H1 (cell line): ENCODE results near the gene PPRC1. TPM values are rescaled to one million over a fixed set of nuclear protein-coding genes. Genes with fewer than 3 reads are reported as not detected.
"Not testable (repeated sequence)": the region's sequence is repeated elsewhere in the genome, so short reads cannot be mapped to it uniquely, and the experiment has no call there.

Experiments
- CTCF ChIA-PET: fragments of 300-600 bp; sonication (Branson Sonifier 250); formaldehyde crosslinking; loops from one replicate; lab custom pipeline; 2021; ENCODE audit not compliant: partially characterized antibody; lab: Charles Lee
- POLR2A ChIA-PET: fragments of 300-600 bp; sonication (Branson Sonifier 250); formaldehyde crosslinking; loops from one replicate; lab custom pipeline; 2021; ENCODE audit warnings: inconsistent platforms; ENCODE audit not compliant: partially characterized antibody; lab: Charles Lee
- DNase-seq, 2 experiments: peaks; one replicate each; pipeline versions ENCODE4 v3.0.0 to v3.0.0-alpha.2; 2010 to 2022; ENCODE audit warnings: low spot score in 2 of 2, low read depth in 1 of 2, mixed read lengths in 1 of 2
- FAIRE-seq: peaks from 2 replicates; lab custom pipeline; 2011; peaks lifted over from hg19 to GRCh38; lab: Jason Lieb, UNC
- H2AFZ ChIP-seq: 2 replicates; pipeline ENCODE4 v1.8.1; 2012; ENCODE audit warnings: low read length, inconsistent platforms
- H2AK5ac ChIP-seq: 2 replicates; pipeline ENCODE4 v1.6.1; 2013; ENCODE audit warnings: low read depth, low read length
- H2BK120ac ChIP-seq: replicated peaks from 2 replicates; pipeline ENCODE3; 2013; ENCODE audit warnings: low read depth, low read length, inconsistent platforms
- H2BK12ac ChIP-seq: 2 replicates; pipeline ENCODE4 v1.6.1; 2013; ENCODE audit warnings: low read depth, low read length
- H2BK15ac ChIP-seq: 2 replicates; pipeline ENCODE4 v1.6.1; 2013; ENCODE audit warnings: low read length
- H2BK20ac ChIP-seq: 2 replicates; pipeline ENCODE4 v1.6.1; 2013; ENCODE audit warnings: low read length
- H2BK5ac ChIP-seq: 2 replicates; pipeline ENCODE4 v1.6.1; 2013; ENCODE audit warnings: low read depth, low read length
- H3K14ac ChIP-seq: 2 replicates; pipeline ENCODE4 v1.6.1; 2013; ENCODE audit warnings: inconsistent platforms; ENCODE audit not compliant: insufficient read length
- H3K18ac ChIP-seq: 2 replicates; pipeline ENCODE4 v1.6.1; 2013; ENCODE audit warnings: low read length; ENCODE audit errors: extremely low read depth
- H3K23ac ChIP-seq: 2 replicates; pipeline ENCODE4 v1.6.1; 2013; ENCODE audit warnings: inconsistent platforms; ENCODE audit not compliant: insufficient read length
- H3K23me2 ChIP-seq: 2 replicates; pipeline ENCODE4 v1.6.1; 2013; ENCODE audit warnings: low read depth, low read length
- H3K27ac ChIP-seq: 2 replicates; pipeline ENCODE4 v1.6.1; 2011; ENCODE audit warnings: low read depth, low read length, inconsistent platforms
- H3K27me3 ChIP-seq, 4 experiments: replicated peaks in 1 of 4; 1 replicate in 1 of 4; 2 replicates in 3 of 4; pipeline versions ENCODE4 v1.6.1 to v1.8.1; 2011 to 2013; ENCODE audit warnings: low read length in 3 of 4, mild to moderate bottlenecking in 3 of 4, inconsistent platforms in 2 of 4, mixed read lengths in 2 of 4, moderate library complexity in 1 of 4; ENCODE audit not compliant: control insufficient read depth in 3 of 4, insufficient read depth in 3 of 4; ENCODE audit errors: extremely low read depth in 1 of 4
- H3K36me3 ChIP-seq, 4 experiments: 2 replicates each; pipeline versions ENCODE4 v1.6.1 to v1.8.1; 2011 to 2013; ENCODE audit warnings: mild to moderate bottlenecking in 4 of 4, low read length in 3 of 4, moderate library complexity in 2 of 4, control low read depth in 1 of 4, inconsistent platforms in 1 of 4; ENCODE audit not compliant: insufficient read depth in 4 of 4, control insufficient read depth in 2 of 4
- H3K4ac ChIP-seq: replicated peaks from 2 replicates; pipeline ENCODE3; 2013; ENCODE audit warnings: low read length, low read depth, mixed read lengths, inconsistent platforms; ENCODE audit not compliant: insufficient read length
- H3K4me1 ChIP-seq, 4 experiments: replicated peaks in 1 of 4; 1 replicate in 1 of 4; 2 replicates in 3 of 4; pipeline versions ENCODE4 v1.6.1 to v1.8.1; 2011 to 2013; ENCODE audit warnings: low read length in 3 of 4, inconsistent platforms in 2 of 4, mixed read lengths in 1 of 4; ENCODE audit not compliant: insufficient read depth in 4 of 4, control insufficient read depth in 3 of 4
- H3K4me2 ChIP-seq, 2 experiments: 2 replicates each; pipeline versions ENCODE4 v1.6.1 to v1.8.1; 2011 to 2013; ENCODE audit warnings: low read depth in 2 of 2, low read length in 2 of 2, control low read depth in 1 of 2, inconsistent platforms in 1 of 2, mild to moderate bottlenecking in 1 of 2; ENCODE audit not compliant: insufficient read depth in 1 of 2
- H3K4me3 ChIP-seq, 4 experiments: fragments of 200-600, 300-600 bp in 1 of 4; sonication (generic), shearing (Covaris generic), sonication (Bioruptor Twin) in 1 of 4; 2 replicates each; pipeline versions ENCODE4 v1.5.1 to v1.8.1; 2011 to 2016; ENCODE audit warnings: low read length in 4 of 4, low read depth in 3 of 4, control low read depth in 2 of 4, inconsistent platforms in 2 of 4, mild to moderate bottlenecking in 2 of 4, mixed read lengths in 1 of 4, moderate library complexity in 1 of 4; ENCODE audit not compliant: insufficient read depth in 2 of 4; ENCODE audit errors: extremely low read depth in 1 of 4
- H3K56ac ChIP-seq: replicated peaks from 2 replicates; pipeline ENCODE3; 2013; ENCODE audit warnings: low read depth, mild to moderate bottlenecking, mixed read lengths, low read length, inconsistent platforms; ENCODE audit not compliant: insufficient read length
- H3K79me1 ChIP-seq: 2 replicates; pipeline ENCODE4 v1.6.1; 2013; ENCODE audit warnings: low read depth, low read length, control low read depth
- H3K79me2 ChIP-seq, 2 experiments: 2 replicates each; pipeline versions ENCODE4 v1.6.1 to v1.8.1; 2012 to 2013; ENCODE audit warnings: low read length in 2 of 2, mild to moderate bottlenecking in 2 of 2, inconsistent platforms in 1 of 2; ENCODE audit not compliant: insufficient read depth in 2 of 2, control insufficient read depth in 1 of 2
- H3K9ac ChIP-seq, 4 experiments: replicated peaks in 1 of 4; 1 replicate in 1 of 4; 2 replicates in 3 of 4; pipeline versions ENCODE4 v1.6.1 to v1.8.1; 2011 to 2013; ENCODE audit warnings: low read depth in 3 of 4, low read length in 3 of 4, control low read depth in 2 of 4, mild to moderate bottlenecking in 2 of 4, moderate library complexity in 2 of 4, inconsistent platforms in 1 of 4; ENCODE audit errors: extremely low read depth in 1 of 4
- H3K9me3 ChIP-seq, 2 experiments: 2 replicates each; pipeline versions ENCODE4 v1.6.1 to v1.8.1; 2012 to 2013; ENCODE audit warnings: mild to moderate bottlenecking in 2 of 2, moderate library complexity in 2 of 2, control low read depth in 1 of 2, inconsistent platforms in 1 of 2, low read depth in 1 of 2, low read length in 1 of 2, mixed read lengths in 1 of 2; ENCODE audit not compliant: insufficient read depth in 2 of 2
- H4K20me1 ChIP-seq, 2 experiments: replicated peaks in 1 of 2; 2 replicates each; pipeline versions ENCODE3 to v1.8.1; 2011 to 2013; ENCODE audit warnings: inconsistent platforms in 2 of 2, low read length in 2 of 2, mild to moderate bottlenecking in 1 of 2; ENCODE audit not compliant: insufficient read depth in 2 of 2, control insufficient read depth in 1 of 2
- H4K5ac ChIP-seq: 2 replicates; pipeline ENCODE4 v1.6.1; 2013; ENCODE audit warnings: low read length, low read depth, mixed read lengths, inconsistent platforms; ENCODE audit not compliant: insufficient read length
- H4K8ac ChIP-seq: 2 replicates; pipeline ENCODE4 v1.8.0; 2013; ENCODE audit warnings: mild to moderate bottlenecking, moderate library complexity, low read length, inconsistent platforms; ENCODE audit not compliant: insufficient read depth; ENCODE audit errors: extremely low read depth
- H4K91ac ChIP-seq: replicated peaks from 2 replicates; pipeline ENCODE3; 2013; ENCODE audit warnings: low read length, mixed read lengths, inconsistent platforms; ENCODE audit not compliant: insufficient read length
- WGBS, 2 experiments: shearing (Covaris generic) in 1 of 2; methylation state at CpG; one replicate each; pipeline versions ENCODE4 v1.1.6 to v1.1.7; 2013 to 2015; ENCODE audit warnings: low lambda C conversion rate in 2 of 2, mixed read lengths in 2 of 2, inconsistent platforms in 1 of 2, low coverage in 1 of 2, missing lambda C conversion rate in 1 of 2; ENCODE audit not compliant: insufficient replicate concordance in 2 of 2, insufficient coverage in 1 of 2, insufficient read length in 1 of 2; ENCODE audit errors: extremely low coverage in 1 of 2, missing lambda C conversion rate in 1 of 2; 5-methylcytosine and 5-hydroxymethylcytosine counted together
- polyA plus RNA-seq, 7 experiments: library from polyadenylated mRNA; depleted of rRNA in 3 of 7; stranded (reverse) in 5 of 7; unstranded in 2 of 7; fragments of >200 nt in 5 of 7; fragments of 200-250 nt in 2 of 7; gene quantifications; 1 replicate in 5 of 7; 2 replicates in 1 of 7; 4 replicates in 1 of 7; pipeline versions ENCODE4 v1.2.1 to v1.2.3, GENCODE V29; 2011 to 2013; ENCODE audit warnings: missing spikeins in 2 of 7, mixed read lengths in 2 of 7
- total RNA-seq: library from RNA; stranded (reverse); fragmentation: NEBNext Ultra II Directional; extraction: Animal tissue kit (Norgen Biotek cat#: 25700); gene quantifications from 2 replicates; pipeline ENCODE4 v1.2.1, GENCODE V29; 2021

The PPRC1 gene
- total and polyA plus RNA-seq, 2 of the 8 experiments (the other 6 are each of a cell fraction or from before 2014, with no cell fraction given): 46.5 to 88.4 TPM

- not testable (repeated sequence) for H3K4ac ChIP-seq, H2BK15ac ChIP-seq, H3K23ac ChIP-seq, H3K27me3 ChIP-seq, H3K4me2 ChIP-seq, FAIRE-seq, H3K79me1 ChIP-seq, H2BK20ac ChIP-seq, H3K79me2 ChIP-seq, H3K56ac ChIP-seq, H3K9ac ChIP-seq, H2BK120ac ChIP-seq, H3K18ac ChIP-seq, H3K4me3 ChIP-seq, H3K27ac ChIP-seq, H3K14ac ChIP-seq, H4K20me1 ChIP-seq, H2AFZ ChIP-seq, H2BK5ac ChIP-seq, H3K4me1 ChIP-seq, H2BK12ac ChIP-seq, DNase-seq, H4K91ac ChIP-seq, H3K23me2 ChIP-seq, H4K5ac ChIP-seq, H2AK5ac ChIP-seq, H3K36me3 ChIP-seq, H4K8ac ChIP-seq
- peaks cover 27 to 34% of the 10 kb centered on the region in 2 experiments for H3K9me3 ChIP-seq
- ChIA-PET POLR2A (interaction anchor here (1.1 kb wide), 1 partner anchor 38 kb away, joined by 5 read pairs; no protein-coding TSS in a partner anchor), CTCF (interaction anchor here (0.7 to 1.0 kb wide), 3 partner anchors 12 to 40 kb away, joined by 3 to 4 read pairs (median 4); no protein-coding TSS in a partner anchor)
- WGBS, 2 experiments: 91% methylated on average over 7 of the region's 7 CpGs; no CpG with 5 or more reads in 1 of the 2 experiments
These were observed 56.4 kb downstream of the PPRC1 start for GRCh38 chr10:102188941-102189898.
